CD4-positive, alpha-beta T cell (primary cell): ENCODE data around the gene CD300A. TPM values are rescaled to one million over a fixed set of nuclear protein-coding genes. Genes with fewer than 3 reads are reported as not detected.

Source experiments
- ATAC-seq: fragments of 200-7000 bp; cut with Tn5 transposase; one replicate; pipeline ENCODE4 v1.10.0; 2022; ENCODE audit warnings: mild to moderate bottlenecking; ENCODE audit not compliant: poor library complexity
- CTCF ChIA-PET: fragments of 350-600 bp; sonication (Branson Sonifier 250); formaldehyde crosslinking; loops from one replicate; lab custom pipeline; 2021; ENCODE audit warnings: antibody characterized with exemption, inconsistent platforms; lab: Charles Lee
- POLR2A ChIA-PET: fragments of 350-600 bp; sonication (Branson Sonifier 250); formaldehyde crosslinking; loops from one replicate; lab custom pipeline; 2021; ENCODE audit warnings: antibody characterized with exemption, inconsistent platforms; lab: Charles Lee
- DNase-seq, 14 experiments: peaks; one replicate each; pipeline ENCODE4 v3.0.0-alpha.2; 2013 to 2020; ENCODE audit warnings: mixed read lengths in 2 of 14
- H3K27ac ChIP-seq, 2 donors: one replicate each; pipeline versions ENCODE4 v1.5.1 to v1.7.0; 2013; ENCODE audit warnings: low read length in 2 of 2, low read depth in 1 of 2, mild to moderate bottlenecking in 1 of 2
- H3K27me3 ChIP-seq, 2 experiments: 1 replicate in 1 of 2; 2 replicates in 1 of 2; pipeline versions ENCODE4 v1.6.1 to v1.7.0; 2013; ENCODE audit warnings: low read length in 2 of 2, control low read depth in 1 of 2, mild to moderate bottlenecking in 1 of 2, moderate library complexity in 1 of 2; ENCODE audit not compliant: insufficient read depth in 2 of 2, control insufficient read depth in 1 of 2
- H3K36me3 ChIP-seq: one replicate; pipeline ENCODE4 v1.6.1; 2013; ENCODE audit warnings: low read length, control low read depth; ENCODE audit not compliant: insufficient read depth
- H3K4me1 ChIP-seq: one replicate; pipeline ENCODE4 v1.6.1; 2013; ENCODE audit warnings: low read length, control low read depth; ENCODE audit not compliant: insufficient read depth
- H3K4me3 ChIP-seq: one replicate; pipeline ENCODE4 v1.5.1; 2013; ENCODE audit warnings: mild to moderate bottlenecking, low read length, moderate library complexity
- H3K9me3 ChIP-seq, 2 experiments: 1 replicate in 1 of 2; 2 replicates in 1 of 2; pipeline versions ENCODE4 v1.6.1 to v1.7.0; 2013; ENCODE audit warnings: low read length in 2 of 2, mild to moderate bottlenecking in 2 of 2, control low read depth in 1 of 2, moderate library complexity in 1 of 2; ENCODE audit not compliant: control insufficient read depth in 1 of 2, insufficient read depth in 1 of 2
- H3K27ac Mint-ChIP-seq: one replicate; pipeline ENCODE4 v1.8.0; 2020; ENCODE audit warnings: mixed read lengths
- H3K27me3 Mint-ChIP-seq: one replicate; pipeline ENCODE4 v1.8.0; 2021; ENCODE audit warnings: mixed read lengths
- H3K36me3 Mint-ChIP-seq: one replicate; pipeline ENCODE4 v1.8.0; 2021; ENCODE audit warnings: low read depth, mixed read lengths
- H3K4me1 Mint-ChIP-seq: one replicate; pipeline ENCODE4 v1.8.0; 2021; ENCODE audit warnings: low read depth, mixed read lengths
- H3K4me3 Mint-ChIP-seq: one replicate; pipeline ENCODE4 v1.8.0; 2020; ENCODE audit warnings: mild to moderate bottlenecking, mixed read lengths
- H3K9me3 Mint-ChIP-seq: one replicate; pipeline ENCODE4 v1.8.0; 2020; ENCODE audit warnings: mixed read lengths
- intact Hi-C, 2 experiments: fragments of 100-400 bp; cut with DNase I in 1 of 2; cut with micrococcal nuclease in 1 of 2; formaldehyde crosslinking; loops; one replicate each; pipeline versions ENCODE4 v1.15.1 to v1.9.0; 2023 to 2025; cut with DNase I, micrococcal nuclease
- total RNA-seq, 174 experiments: library from RNA in 2 of 174; stranded (reverse) in 2 of 174; gene quantifications; one replicate each; pipeline ENCODE4 v1.2.3 and lab custom pipeline; 2021 to 2026
- TF ChIP-seq, protein P1 (sequence below): fragments of 200-600 bp; IDR thresholded peaks from one replicate; pipeline ENCODE4 v1.8.0; 2022; ENCODE audit warnings: antibody characterized with exemption, mild to moderate bottlenecking

CD300A gene
- total RNA-seq, 2 experiments from 2014 or later: 1.8 to 2.6 TPM

DNA sequence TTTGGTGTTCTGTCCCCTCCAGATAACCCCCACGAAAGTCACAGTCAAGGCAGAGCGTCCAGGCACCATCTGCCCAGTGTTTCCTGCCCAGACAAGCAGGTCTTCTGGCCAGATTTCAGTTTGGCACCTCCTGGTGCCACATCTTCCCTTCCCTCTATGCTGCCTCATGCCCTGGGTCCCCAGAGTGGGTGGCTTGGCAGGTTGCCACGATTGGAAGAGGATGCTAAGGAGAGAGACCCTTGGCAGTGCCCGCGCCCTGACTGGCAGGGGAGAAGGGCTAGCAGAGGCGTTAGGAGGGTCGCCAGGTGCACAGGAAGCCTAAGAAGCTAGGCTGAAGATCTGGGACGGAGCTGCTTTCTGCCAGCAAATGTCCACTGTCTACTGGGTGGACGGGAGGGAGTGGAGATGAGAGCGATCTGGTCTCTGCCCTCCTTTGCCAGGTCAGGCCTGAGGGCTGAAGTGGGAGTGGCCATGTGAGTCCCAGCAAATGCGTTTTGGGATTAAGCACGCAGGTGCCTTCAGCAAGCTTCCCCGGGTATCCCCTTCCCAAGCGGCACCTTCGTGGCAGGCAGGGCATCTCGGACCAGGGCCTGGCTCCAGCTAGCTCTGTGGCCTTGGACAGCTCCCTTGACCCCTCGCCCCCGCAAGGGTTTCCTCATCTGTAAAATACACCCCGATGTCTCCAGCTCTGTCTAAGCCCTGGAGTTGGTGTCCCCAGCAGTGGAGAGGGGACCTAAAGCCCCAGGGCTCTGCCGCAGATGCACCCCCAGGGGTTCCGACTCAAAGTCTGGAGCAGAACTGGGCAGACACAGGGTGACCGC is 13.4 kb upstream of the CD300A start:
- peaks cover 0 to 3% of the 10 kb centered on the region in 2 experiments for H3K27me3 ChIP-seq
- H3K4me3 ChIP-seq: peak overlapping the region; percentile 29
- TF ChIP-seq, protein P1, sequence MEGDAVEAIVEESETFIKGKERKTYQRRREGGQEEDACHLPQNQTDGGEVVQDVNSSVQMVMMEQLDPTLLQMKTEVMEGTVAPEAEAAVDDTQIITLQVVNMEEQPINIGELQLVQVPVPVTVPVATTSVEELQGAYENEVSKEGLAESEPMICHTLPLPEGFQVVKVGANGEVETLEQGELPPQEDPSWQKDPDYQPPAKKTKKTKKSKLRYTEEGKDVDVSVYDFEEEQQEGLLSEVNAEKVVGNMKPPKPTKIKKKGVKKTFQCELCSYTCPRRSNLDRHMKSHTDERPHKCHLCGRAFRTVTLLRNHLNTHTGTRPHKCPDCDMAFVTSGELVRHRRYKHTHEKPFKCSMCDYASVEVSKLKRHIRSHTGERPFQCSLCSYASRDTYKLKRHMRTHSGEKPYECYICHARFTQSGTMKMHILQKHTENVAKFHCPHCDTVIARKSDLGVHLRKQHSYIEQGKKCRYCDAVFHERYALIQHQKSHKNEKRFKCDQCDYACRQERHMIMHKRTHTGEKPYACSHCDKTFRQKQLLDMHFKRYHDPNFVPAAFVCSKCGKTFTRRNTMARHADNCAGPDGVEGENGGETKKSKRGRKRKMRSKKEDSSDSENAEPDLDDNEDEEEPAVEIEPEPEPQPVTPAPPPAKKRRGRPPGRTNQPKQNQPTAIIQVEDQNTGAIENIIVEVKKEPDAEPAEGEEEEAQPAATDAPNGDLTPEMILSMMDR: no peak
- intact Hi-C loops: no loop called here
- Mint-ChIP-seq H3K27me3 (peaks cover 8% of the 10 kb centered on the region), H3K4me3 (peak overlapping the region; percentile 51), H3K9me3 (no peaks in the 10 kb centered on the region), H3K27ac (no peak overlapping the region), H3K36me3 (no peaks in the 10 kb centered on the region), H3K4me1 (peaks cover 13% of the 10 kb centered on the region)
- H3K27ac ChIP-seq: no peak overlapping the region
- peaks cover 40% of the 10 kb centered on the region for H3K4me1 ChIP-seq
- ChIA-PET CTCF (interaction anchor here (1.6 to 2.1 kb wide), 2 partner anchors 74 to 85 kb away, joined by 7 to 10 read pairs; no protein-coding TSS in a partner anchor), POLR2A (interaction anchor here (0.8 kb wide), 1 partner anchor 26 kb away, joined by 3 read pairs; no protein-coding TSS in a partner anchor)
- ATAC-seq (no peak), DNase-seq (no peak)
- no peaks in the 10 kb centered on the region for H3K36me3 ChIP-seq
- H3K9me3 ChIP-seq: no peaks in the 10 kb centered on the region

DNA sequence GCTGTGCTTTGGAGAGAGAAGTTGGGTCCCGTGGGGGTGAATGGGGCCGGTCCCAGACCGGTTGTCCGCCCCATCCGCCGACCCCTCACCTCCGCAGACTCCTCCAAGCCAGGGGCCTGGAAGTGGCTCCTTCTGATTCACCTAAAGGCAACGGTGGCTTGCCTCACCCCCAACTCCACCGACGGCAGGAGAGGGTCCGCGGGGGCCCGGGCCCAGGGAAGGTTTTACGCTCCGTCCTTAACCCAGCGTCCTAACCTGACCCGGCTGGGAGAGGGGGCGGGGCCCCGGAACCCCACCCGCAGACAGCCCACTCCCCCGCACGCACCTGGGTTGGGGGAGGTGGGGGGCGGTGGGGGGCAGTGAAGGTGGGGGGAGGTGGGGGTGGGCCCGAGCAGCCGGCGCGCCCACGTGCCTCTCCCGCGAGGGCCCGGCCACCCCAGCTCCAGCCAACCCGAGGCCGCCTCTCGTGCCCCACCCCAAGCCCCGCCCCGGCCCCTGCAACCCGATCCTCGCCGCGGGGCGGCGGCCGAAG is 12.7 kb upstream of the CD300A start:
- H3K27ac ChIP-seq: no peak overlapping the region
- Mint-ChIP-seq H3K27me3 (peaks cover 8% of the 10 kb centered on the region), H3K27ac (no peak overlapping the region), H3K4me1 (peaks cover 18% of the 10 kb centered on the region), H3K9me3 (no peaks in the 10 kb centered on the region), H3K36me3 (no peaks in the 10 kb centered on the region), H3K4me3 (no peak overlapping the region)
- peak in 12 of 14 experiments; percentile 33 to 85 (median 60) for DNase-seq
- ChIA-PET POLR2A (interaction anchor here (0.6 to 1.6 kb wide), 3 partner anchors 9 to 41 kb away, joined by 3 to 4 read pairs (median 4); no protein-coding TSS in a partner anchor), CTCF (interaction anchor here (1.6 to 2.1 kb wide), 2 partner anchors 74 to 86 kb away, joined by 7 to 10 read pairs; no protein-coding TSS in a partner anchor)
- H3K9me3 ChIP-seq: no peaks in the 10 kb centered on the region
- H3K36me3 ChIP-seq: no peaks in the 10 kb centered on the region
- ATAC-seq: peak; percentile 87
- H3K4me3 ChIP-seq: peak overlapping the region; percentile 29
- intact Hi-C loops: loop anchor here (1.0 to 2.0 kb wide), 2 partner anchors 39 to 40 kb away; no protein-coding TSS in a partner anchor
- H3K27me3 ChIP-seq: peaks cover 0 to 3% of the 10 kb centered on the region in 2 experiments
- TF ChIP-seq, protein P1: peak; percentile 12
- peaks cover 41% of the 10 kb centered on the region for H3K4me1 ChIP-seq

DNA sequence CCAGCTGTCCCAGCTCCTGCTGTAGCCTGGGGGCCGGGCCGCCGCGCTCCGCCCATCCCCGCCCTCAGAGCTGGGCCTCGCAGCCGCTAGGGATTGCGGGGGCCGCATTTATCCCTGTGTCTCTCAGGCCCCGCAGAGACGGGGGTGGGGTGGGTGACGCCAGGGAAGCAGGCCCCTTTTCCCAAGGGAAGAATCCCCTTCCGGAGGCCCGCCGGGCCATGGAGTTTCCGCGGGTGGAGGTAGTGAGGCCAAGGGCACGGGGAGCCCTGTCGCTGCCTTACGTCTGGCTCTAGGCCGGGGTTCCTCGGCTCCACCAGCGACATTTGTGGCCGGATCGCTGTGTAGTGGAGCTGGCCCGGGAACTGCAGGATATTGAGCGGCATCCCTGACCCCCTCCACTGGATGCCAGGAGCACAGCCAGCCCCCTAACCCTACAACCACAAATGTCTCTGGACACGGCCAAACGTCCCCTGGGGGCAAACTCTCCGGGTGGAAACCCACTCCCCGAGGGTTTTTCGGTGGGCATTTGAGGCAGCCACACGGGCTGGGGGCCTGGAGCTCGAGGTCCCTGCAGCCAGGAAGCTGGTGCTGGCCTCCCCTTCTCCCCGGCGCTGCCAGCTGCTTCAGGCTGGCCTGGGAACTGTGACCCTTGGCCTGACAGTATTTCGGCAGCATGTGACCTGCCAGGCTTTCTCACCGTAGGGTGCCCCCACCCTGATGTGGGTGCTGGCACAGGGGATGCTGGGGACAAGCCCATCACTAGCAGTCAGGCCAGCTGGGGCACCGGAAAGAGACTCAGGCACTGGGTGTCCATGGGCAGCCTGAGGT is 12.0 kb upstream of the CD300A start:
- H3K27ac ChIP-seq: no peak overlapping the region
- Mint-ChIP-seq H3K27me3 (peaks cover 8% of the 10 kb centered on the region), H3K4me3 (peak overlapping the region; percentile 58), H3K36me3 (no peaks in the 10 kb centered on the region), H3K4me1 (peaks cover 22% of the 10 kb centered on the region), H3K27ac (no peak overlapping the region), H3K9me3 (no peaks in the 10 kb centered on the region)
- DNase-seq (peak in 2 of 14 experiments; percentile 60 to 65), ATAC-seq (peak; percentile 21)
- TF ChIP-seq, protein P1: no peak
- H3K4me1 ChIP-seq: peaks cover 45% of the 10 kb centered on the region
- peaks cover 0 to 3% of the 10 kb centered on the region in 2 experiments for H3K27me3 ChIP-seq
- intact Hi-C loops: loop anchor here (1.0 to 5.0 kb wide), 3 partner anchors 38 to 152 kb away; no protein-coding TSS in a partner anchor
- H3K9me3 ChIP-seq: no peaks in the 10 kb centered on the region
- no peaks in the 10 kb centered on the region for H3K36me3 ChIP-seq
- ChIA-PET POLR2A (interaction anchor here (0.6 to 1.6 kb wide), 3 partner anchors 10 to 40 kb away, joined by 3 to 4 read pairs (median 4); no protein-coding TSS in a partner anchor), CTCF (interaction anchor here (1.6 to 2.1 kb wide), 2 partner anchors 75 to 86 kb away, joined by 7 to 10 read pairs; no protein-coding TSS in a partner anchor)
- H3K4me3 ChIP-seq: peak overlapping the region; percentile 50
